ENCODE data around the gene ZMAT3.

GRCh38 chr3:179067839-179068238 lies 3.8 kb downstream of the ZMAT3 start:
- TF ChIP-seq POLR2AphosphoS5 (IDR thresholded peaks at IDR 0.05; ENCODE audit: low read depth, low read length) (no peak), TAF1 (IDR thresholded peaks at IDR 0.05; ENCODE audit: low read depth, low read length) (no peak)

All from GM12891 (cell line).